ENCODE data around the gene CUL1.

Gene CUL1

DNA sequence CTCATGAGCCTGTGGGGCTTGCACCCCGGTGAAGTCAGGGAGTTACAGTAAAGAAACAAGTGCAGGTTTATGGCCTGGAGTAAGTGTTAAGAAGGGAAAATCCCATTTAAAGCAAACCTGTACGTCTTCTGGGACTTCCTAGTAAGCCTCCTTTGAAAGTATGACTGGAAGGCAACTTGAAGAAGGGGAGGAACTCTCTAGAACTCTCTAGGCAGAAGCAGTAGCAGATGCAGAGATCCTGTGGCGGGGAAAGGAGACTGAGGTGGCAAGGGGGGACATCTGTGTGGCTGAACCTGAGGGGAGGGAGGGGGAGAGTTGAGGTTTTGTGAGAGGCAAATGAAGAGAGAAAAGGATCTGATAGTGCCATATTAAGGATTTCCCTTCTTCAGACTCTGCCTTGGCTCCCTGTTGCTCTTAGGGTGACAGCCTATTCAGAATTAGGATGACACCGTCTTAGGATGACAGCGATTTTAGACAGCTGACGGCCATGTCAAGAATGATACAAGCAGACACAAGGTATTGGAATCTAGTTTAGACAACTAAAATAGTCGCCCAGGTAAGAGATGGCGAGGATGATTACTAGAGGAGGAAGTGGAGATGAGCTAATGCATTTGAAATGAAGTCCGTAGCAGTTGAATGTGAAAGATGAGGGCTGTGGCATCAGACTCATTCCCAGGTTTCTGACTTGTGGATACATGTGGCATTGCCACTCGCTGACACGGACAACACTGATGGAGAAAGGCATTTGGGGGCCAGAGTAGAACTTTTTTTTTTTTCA lies 29.0 kb downstream of the CUL1 start:
- no peak overlapping the region for H3K27ac ChIP-seq (ENCODE audit: low read depth, low read length)
- no peaks in the 10 kb centered on the region for H3F3A ChIP-seq (ENCODE audit: control insufficient read depth, insufficient read depth)
- no peak overlapping the region for H3K4me2 ChIP-seq (ENCODE audit: low read length)
- H4K20me1 ChIP-seq (ENCODE audit: control insufficient read depth, insufficient read depth, low read depth, low read length): peaks cover 55% of the 10 kb centered on the region
- peaks cover 99% of the 10 kb centered on the region for H3K79me2 ChIP-seq (ENCODE audit: control insufficient read depth, low read length)
- H3K9me3 ChIP-seq (ENCODE audit: control insufficient read depth, insufficient read depth, low read length): no peaks in the 10 kb centered on the region
- H3K4me1 ChIP-seq (ENCODE audit: control insufficient read depth, low read length): peaks cover 10% of the 10 kb centered on the region; the same call in 1 of the 2 replicates
- H3K27me3 ChIP-seq (ENCODE audit: control insufficient read depth, low read length): no peaks in the 10 kb centered on the region
- no peak overlapping the region for H3K4me3 ChIP-seq (ENCODE audit: low read length)
- H3K9me2 ChIP-seq (replicated peaks; ENCODE audit: control insufficient read depth, low read length): no peaks in the 10 kb centered on the region
- no peak for TF ChIP-seq EZH2phosphoT487 (IDR thresholded peaks at IDR 0.05; ENCODE audit: borderline replicate concordance, low read length)
- TF ChIP-seq, protein P1, sequence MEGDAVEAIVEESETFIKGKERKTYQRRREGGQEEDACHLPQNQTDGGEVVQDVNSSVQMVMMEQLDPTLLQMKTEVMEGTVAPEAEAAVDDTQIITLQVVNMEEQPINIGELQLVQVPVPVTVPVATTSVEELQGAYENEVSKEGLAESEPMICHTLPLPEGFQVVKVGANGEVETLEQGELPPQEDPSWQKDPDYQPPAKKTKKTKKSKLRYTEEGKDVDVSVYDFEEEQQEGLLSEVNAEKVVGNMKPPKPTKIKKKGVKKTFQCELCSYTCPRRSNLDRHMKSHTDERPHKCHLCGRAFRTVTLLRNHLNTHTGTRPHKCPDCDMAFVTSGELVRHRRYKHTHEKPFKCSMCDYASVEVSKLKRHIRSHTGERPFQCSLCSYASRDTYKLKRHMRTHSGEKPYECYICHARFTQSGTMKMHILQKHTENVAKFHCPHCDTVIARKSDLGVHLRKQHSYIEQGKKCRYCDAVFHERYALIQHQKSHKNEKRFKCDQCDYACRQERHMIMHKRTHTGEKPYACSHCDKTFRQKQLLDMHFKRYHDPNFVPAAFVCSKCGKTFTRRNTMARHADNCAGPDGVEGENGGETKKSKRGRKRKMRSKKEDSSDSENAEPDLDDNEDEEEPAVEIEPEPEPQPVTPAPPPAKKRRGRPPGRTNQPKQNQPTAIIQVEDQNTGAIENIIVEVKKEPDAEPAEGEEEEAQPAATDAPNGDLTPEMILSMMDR (IDR thresholded peaks at IDR 0.05; ENCODE audit: low read depth, low read length, poor library complexity, severe bottlenecking): no peak
- H3K36me3 ChIP-seq (ENCODE audit: control insufficient read depth, low read length): peaks cover 42% of the 10 kb centered on the region

DNA sequence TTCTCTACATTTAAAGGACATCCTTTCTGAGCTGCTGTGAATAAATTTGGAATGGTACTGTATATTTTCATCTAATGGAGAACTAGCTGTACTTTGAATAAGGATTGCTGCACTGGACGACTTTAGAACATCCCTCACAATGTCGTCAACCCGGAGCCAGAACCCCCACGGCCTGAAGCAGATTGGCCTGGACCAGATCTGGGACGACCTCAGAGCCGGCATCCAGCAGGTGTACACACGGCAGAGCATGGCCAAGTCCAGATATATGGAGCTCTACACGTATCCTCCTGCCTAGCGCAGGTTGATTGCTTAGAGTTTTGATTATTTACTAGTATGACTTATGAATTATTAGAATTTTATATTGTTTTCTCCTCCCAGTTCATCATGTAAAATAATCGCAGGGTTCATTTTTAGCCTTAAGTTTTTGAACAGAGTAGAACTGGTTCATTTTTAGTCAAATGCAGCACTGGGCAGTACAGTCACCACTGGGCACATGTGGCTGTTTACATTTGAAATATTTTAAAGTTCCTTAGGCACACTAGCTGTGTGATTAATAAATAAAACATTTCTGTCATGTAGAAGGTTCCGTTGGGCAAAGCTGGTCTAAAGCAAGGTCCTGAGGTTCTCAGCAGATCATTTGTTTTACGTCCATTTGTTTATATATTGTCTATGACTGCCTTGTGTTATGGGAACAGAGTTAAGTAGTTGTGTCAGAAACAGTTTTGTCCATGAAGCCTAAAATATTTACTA lies 31.5 kb downstream of the CUL1 start:
- peaks cover 7% of the 10 kb centered on the region; the same call in 1 of the 2 replicates for H3K4me1 ChIP-seq (ENCODE audit: control insufficient read depth, low read length)
- no peaks in the 10 kb centered on the region for H3K9me3 ChIP-seq (ENCODE audit: control insufficient read depth, insufficient read depth, low read length)
- no peak for TF ChIP-seq EZH2phosphoT487 (IDR thresholded peaks at IDR 0.05; ENCODE audit: borderline replicate concordance, low read length)
- H3F3A ChIP-seq (ENCODE audit: control insufficient read depth, insufficient read depth): no peaks in the 10 kb centered on the region
- H3K36me3 ChIP-seq (ENCODE audit: control insufficient read depth, low read length): peaks cover 63% of the 10 kb centered on the region
- H3K4me3 ChIP-seq (ENCODE audit: low read length): no peak overlapping the region
- no peak overlapping the region for H3K27ac ChIP-seq (ENCODE audit: low read depth, low read length)
- H3K9me2 ChIP-seq (replicated peaks; ENCODE audit: control insufficient read depth, low read length): no peaks in the 10 kb centered on the region
- H3K27me3 ChIP-seq (ENCODE audit: control insufficient read depth, low read length): no peaks in the 10 kb centered on the region
- H4K20me1 ChIP-seq (ENCODE audit: control insufficient read depth, insufficient read depth, low read depth, low read length): peaks cover 33% of the 10 kb centered on the region; the same call in 1 of the 2 replicates
- no peak overlapping the region for H3K4me2 ChIP-seq (ENCODE audit: low read length)
- peaks cover 99% of the 10 kb centered on the region for H3K79me2 ChIP-seq (ENCODE audit: control insufficient read depth, low read length)

DNA sequence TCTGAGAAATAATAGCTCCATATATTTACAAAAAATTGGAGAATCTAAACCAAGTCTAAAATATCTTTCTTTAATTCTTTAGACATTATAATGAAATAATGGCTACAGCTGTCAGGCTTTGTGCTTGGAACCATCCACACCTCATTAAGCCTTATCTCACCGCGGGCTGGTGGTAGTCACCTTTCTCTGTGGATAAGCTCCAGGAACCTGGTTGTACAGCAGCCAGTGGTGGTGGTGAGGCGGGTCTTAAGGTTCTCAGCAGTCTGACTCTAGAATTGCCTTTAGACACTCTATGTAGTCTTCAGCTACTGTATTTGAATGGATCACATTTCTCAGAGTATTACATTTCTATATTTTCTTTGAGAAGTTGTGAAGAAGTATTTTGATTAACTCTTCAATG lies 34.2 kb downstream of the CUL1 start:
- no peaks in the 10 kb centered on the region for H3K9me3 ChIP-seq (ENCODE audit: control insufficient read depth, insufficient read depth, low read length)
- no peaks in the 10 kb centered on the region for H3K9me2 ChIP-seq (replicated peaks; ENCODE audit: control insufficient read depth, low read length)
- no peak overlapping the region for H3K4me2 ChIP-seq (ENCODE audit: low read length)
- H3K36me3 ChIP-seq (ENCODE audit: control insufficient read depth, low read length): peaks cover 87% of the 10 kb centered on the region
- TF ChIP-seq, protein P1 (IDR thresholded peaks at IDR 0.05; ENCODE audit: low read depth, low read length, poor library complexity, severe bottlenecking): no peak
- TF ChIP-seq EZH2phosphoT487 (IDR thresholded peaks at IDR 0.05; ENCODE audit: borderline replicate concordance, low read length): no peak
- H3K4me3 ChIP-seq (ENCODE audit: low read length): no peak overlapping the region
- no peak overlapping the region for H3K27ac ChIP-seq (ENCODE audit: low read depth, low read length)
- no peaks in the 10 kb centered on the region for H3K4me1 ChIP-seq (ENCODE audit: control insufficient read depth, low read length)
- no peaks in the 10 kb centered on the region for H3F3A ChIP-seq (ENCODE audit: control insufficient read depth, insufficient read depth)
- peaks cover 21% of the 10 kb centered on the region; the same call in 1 of the 2 replicates for H4K20me1 ChIP-seq (ENCODE audit: control insufficient read depth, insufficient read depth, low read depth, low read length)
- peaks cover 96% of the 10 kb centered on the region for H3K79me2 ChIP-seq (ENCODE audit: control insufficient read depth, low read length)
- H3K27me3 ChIP-seq (ENCODE audit: control insufficient read depth, low read length): no peaks in the 10 kb centered on the region
